Endothelial cell of hepatic sinusoid (primary cell): ENCODE measurements around the gene SHOX.

Source experiments
- in situ Hi-C: cut with HindIII; loops from 2 replicates; pipeline ENCODE4 v1.10.0; 2017; ENCODE audit warnings: low sequenced_read_pairs

Gene SHOX

DNA sequence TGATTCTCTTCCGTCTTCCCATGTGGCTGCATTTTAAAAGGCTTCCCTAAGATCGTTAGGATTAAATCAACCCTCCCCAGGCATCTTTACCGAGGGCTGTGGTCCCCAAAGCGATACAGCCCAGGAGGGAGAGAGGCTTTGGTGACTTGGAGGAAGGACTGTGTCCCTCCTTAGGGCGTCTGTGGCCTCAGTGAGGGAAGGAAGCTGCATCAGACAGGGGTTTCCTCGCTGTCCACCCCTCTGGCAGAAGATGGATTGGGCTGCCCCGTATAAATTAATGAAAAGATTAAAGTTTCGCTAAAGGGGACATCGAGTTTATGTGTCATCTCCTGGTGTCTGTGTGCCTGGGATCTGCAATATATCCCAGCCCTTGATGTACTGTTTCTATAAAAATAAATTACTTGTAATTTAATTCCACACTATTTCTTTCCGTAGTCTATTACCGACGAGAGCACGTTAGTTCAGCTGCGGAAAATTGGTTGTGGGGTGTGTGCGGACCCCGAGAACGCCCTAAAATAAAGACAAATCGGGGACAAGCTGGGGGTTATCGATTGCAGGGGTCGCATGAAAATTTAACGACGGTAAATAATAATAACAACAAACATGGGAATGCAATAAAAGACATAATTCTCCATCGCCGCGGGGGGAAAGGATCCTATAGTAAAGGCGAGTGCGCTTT, 6.5 kb downstream of the SHOX start:
- in situ Hi-C loops, result no loop called here

DNA sequence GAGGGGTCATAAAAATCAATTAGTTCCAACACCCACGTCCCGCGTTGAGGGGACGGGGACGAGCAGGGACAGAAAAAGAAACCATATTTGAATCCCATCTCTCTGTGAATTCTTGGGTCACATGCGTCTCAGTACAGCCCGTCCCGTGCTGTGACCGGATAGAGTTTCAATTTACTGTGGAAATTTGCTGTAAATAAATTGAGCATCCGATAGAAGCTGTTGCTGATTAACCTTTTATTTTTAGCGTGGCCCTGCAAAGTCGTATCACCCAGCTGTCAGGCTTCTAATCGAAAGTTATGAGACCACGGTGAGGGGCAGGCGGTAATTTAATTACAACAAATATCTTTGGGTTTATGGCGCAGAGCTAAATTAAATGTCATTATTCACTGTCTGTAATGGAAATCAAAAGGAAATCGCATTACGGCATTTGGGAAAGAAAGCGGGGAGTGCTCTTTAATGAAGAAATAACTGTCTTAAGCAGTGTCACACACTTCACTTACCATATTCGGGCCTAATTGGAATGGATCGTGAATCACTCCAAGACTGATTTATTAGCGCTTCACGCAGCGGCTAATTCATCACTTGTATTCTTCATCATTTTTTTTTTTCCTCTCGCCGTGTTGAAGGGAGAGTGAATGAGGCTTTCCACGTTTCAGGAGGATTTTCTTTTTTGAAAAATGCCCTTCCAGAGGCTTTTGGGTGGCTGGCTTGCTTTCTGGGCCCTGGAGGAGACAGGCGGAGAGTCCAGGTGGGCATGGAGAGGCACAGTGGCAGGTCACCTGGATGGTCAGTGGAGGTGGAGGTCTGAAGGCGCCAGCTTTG, 7.3 kb downstream of the SHOX start:
- in situ Hi-C loops, result no loop called here

DNA sequence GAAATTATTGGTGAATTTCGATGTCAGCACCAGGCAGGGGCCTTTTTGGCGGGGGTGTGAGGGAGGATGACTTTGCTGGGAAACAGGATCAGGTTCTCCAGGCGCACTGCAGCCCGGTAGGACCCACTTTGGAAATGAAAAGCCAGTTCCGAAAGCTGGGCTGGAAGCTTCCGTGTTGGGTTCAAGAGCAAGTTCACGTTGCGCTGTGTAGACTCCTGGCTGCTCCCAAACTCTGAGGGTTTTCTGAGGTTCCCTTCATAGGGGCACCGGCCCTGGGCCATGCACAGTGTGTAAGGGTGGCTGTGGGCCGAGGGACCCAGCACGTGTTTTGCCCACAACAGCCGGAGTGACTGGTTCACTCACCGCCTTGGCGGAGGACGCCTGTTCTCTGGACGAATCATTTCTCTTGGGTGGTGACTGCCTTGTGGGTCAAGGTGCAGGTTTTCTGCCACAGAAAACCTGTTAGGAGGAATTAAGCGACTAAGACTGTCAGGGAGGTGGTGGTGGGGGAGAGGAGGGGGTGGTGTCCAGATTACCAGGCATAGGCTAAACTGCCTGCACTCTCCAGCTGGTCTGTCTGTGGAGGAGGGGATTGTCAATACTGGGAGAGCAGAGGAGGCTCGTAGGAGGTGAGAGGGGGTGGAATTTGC, 8.0 kb downstream of the SHOX start:
- in situ Hi-C loops, result no loop called here

DNA sequence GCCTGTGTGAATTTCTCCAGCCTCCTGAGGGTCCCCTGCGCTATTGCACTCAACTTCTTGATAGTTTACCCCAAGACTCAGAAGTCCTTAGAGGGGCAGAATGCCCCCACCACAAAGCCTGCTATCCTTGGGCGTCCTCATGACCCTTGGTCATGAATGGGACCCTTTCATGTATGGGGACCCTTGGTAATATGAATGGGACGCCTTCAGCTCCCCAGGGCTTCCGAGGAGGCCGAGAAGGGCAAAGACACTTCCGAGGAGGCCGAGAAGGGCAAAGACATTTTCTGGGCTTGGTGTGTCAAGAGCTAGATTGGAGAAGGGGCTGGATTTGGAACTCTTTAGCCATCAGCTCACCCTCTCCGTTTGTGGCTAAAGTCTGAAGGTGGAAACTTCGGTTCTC, 8.6 kb downstream of the SHOX start:
- in situ Hi-C loops, result no loop called here

DNA sequence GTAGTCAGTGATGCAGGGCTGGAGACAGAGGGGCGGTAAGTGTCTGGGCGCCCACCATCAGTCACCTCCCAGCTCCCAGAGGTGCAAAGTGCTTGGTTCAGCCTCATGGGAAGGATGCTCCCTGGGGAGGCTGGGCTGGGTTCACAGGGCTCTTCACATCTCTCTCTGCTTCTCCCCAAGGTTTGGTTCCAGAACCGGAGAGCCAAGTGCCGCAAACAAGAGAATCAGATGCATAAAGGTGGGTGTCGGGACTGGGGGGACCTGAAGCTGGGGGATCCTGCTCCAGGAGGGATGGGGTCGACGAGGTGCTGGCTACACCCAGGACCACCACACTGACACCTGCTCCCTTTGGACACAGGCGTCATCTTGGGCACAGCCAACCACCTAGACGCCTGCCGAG, 10.1 kb downstream of the SHOX start:
- in situ Hi-C loops, result no loop called here

DNA sequence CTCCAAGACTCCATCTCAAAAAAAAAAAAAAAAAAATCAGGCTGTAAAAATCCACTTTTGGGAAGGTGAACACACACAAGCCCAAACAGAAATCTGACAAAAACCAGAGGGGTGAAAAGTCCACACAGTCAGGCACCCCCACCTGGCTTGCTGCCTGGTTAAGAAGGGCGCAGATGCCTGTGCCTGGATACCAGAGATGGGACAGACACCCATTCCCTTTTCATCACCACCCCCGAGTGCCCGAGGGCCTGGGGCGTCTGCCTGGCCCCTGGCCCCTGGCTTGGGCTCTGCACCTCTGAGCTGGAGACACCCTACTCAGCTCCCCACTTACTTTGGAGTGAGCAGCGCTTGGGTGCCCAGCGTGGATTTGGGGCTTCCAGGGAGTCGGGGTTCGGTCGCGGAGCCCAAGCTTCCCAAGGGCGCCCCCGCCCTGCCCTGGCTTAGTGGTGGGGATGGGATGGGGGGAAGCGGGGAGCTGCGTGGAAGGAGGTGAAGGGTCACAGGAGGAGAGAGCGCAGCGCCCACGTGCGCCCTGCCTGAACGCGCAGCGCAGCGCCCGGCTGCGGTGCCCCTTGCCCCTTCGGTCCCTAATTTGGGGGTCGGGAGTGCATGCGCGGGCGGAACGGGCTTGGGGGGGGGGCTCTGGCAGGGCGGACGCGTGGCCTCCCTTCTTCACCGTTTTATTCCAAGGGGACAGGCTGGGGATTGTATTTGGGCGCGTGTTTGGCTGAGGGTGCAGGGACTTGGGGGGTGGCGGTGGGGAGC, 11.3 kb downstream of the SHOX start:
- in situ Hi-C loops, result no loop called here

DNA sequence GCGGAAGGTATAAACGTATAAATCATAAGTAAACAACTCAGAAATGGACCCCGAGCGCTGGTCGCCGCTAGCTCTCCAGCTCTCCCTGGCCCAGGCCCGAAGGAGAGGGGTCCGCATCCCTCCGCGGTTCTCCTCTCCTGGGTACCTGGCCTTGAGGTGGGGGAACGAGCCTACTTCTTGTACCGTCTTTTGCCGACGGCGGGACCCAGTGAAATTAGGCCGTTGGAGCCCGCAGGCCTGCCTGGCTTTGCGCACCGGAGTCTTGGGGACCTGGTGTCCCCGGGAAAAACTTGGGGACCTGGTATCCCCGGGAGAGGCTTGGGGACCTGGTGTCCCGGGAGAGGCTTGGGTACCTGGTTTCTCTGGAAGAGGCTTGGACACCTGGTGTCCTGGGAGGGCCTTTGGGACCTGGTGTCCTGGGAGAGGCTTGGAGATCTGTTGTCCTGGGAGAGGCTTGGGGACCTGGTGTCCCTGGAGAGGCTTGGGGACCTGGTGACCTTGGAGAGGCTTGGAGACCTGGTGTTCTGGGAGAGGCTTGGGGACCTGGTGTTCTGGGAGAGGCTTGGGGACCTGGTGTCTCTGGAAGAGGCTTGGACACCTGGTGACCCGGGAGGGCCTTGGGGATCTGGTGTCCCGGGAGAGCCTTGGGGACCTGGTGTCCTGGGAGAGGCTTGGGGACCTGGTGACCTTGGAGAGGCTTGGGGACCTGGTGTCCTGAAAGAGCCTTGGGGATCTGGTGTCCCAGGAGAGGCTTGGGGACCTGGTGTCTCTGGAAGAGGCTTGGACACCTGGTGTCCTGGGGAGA, 12.0 kb downstream of the SHOX start:
- in situ Hi-C loops, result no loop called here

DNA sequence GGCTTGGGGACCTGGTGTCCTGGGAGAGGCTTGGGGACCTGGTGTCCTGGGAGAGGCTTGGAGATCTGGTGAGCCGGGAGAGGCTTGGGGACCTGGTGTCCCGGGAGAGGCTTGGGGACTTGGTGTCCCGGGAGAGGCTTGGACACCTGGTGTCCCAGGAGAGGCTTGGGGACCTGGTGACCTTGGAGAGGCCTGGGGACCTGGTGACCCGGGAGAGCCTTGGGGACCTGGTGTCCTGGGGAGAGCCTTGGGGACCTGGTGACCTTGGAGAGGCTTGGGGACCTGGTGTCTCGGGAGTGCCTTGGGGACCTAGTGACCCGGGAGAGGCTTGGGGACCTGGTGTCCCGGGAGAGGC, 12.6 kb downstream of the SHOX start:
- in situ Hi-C loops, result no loop called here

DNA sequence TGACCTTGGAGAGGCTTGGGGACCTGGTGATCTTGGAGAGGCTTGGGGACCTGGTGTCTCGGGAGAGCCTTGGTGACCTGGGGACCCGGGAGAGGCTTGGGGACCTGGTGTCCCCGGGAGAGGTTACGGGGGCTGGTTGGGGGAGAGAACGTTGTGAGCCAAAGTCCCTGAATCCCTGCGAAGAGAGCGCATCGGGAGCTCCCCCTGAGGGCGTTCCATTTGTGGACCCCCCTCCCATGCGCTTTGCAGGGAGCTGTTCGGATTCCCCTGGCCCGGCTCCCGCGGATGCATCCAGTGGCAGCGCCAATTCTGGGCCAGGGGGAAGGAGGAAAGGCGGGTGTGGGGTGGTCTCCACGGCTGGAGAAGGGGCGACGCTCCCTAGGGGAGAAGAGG, 13.3 kb downstream of the SHOX start:
- in situ Hi-C loops, result no loop called here

DNA sequence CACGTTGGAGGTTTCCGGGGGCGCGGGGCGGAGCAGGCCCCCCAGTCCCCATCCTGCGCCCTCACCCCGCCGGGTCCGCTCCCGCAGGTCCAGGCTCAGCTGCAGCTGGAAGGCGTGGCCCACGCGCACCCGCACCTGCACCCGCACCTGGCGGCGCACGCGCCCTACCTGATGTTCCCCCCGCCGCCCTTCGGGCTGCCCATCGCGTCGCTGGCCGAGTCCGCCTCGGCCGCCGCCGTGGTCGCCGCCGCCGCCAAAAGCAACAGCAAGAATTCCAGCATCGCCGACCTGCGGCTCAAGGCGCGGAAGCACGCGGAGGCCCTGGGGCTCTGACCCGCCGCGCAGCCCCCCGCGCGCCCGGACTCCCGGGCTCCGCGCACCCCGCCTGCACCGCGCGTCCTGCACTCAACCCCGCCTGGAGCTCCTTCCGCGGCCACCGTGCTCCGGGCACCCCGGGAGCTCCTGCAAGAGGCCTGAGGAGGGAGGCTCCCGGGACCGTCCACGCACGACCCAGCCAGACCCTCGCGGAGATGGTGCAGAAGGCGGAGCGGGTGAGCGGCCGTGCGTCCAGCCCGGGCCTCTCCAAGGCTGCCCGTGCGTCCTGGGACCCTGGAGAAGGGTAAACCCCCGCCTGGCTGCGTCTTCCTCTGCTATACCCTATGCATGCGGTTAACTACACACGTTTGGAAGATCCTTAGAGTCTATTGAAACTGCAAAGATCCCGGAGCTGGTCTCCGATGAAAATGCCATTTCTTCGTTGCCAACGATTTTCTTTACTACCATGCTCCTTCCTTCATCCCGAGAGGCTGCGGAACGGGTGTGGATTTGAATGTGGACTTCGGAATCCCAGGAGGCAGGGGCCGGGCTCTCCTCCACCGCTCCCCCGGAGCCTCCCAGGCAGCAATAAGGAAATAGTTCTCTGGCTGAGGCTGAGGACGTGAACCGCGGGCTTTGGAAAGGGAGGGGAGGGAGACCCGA, 14.0 kb downstream of the SHOX start:
- in situ Hi-C loops, result no loop called here

DNA sequence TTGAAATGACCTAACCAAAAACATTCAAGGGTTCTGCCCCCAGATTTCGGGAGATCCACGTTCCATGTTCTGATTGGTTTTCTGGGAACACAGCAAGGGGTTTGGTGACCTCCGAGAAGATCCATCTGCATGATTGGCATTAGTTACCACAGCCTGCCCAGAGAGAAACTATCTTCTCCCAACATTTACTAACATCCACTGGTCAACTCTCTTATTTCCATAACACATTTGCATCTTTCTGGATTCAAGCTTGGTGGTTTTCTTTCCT, 15.6 kb downstream of the SHOX start:
- in situ Hi-C loops, result no loop called here

DNA sequence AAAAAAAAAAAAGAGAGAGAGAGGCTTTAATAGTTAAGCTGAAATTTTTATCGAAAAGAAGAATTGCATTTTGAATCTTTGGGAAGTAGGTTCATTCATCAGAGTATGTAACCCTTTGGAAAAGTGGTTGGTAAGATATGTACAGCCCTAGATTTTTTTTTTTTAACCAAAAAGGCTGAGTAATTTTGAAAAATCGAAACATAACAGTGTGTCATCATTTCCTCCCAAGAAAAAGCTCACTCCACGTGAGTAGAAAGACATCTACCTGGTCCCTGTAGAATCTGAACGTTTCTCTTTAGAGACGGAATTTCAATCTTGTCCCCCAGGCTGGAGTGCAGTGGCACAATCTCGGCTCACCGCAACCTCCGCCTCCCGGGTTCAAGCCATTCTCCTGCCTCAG, 16.2 kb downstream of the SHOX start:
- in situ Hi-C loops, result no loop called here

DNA sequence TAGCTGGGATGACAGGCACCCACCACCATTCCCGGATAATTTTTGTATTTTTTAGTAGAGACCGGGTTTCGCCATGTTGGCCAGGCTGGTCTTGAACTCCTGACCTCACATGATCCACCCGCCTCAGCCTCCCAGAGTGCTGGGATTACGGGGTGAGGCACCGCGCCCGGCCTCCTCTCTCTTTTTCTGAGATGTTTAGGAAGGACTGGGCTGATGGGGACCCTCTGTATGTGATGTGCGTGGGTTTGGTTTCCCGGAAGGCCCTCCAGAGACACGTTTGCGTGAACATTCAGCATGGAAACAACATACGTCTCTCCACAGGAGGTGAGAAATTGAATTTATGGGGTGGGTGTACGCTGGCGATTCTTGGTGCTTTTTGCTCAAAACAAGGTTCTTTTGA, 18.6 kb downstream of the SHOX start:
- in situ Hi-C loops, result no loop called here

DNA sequence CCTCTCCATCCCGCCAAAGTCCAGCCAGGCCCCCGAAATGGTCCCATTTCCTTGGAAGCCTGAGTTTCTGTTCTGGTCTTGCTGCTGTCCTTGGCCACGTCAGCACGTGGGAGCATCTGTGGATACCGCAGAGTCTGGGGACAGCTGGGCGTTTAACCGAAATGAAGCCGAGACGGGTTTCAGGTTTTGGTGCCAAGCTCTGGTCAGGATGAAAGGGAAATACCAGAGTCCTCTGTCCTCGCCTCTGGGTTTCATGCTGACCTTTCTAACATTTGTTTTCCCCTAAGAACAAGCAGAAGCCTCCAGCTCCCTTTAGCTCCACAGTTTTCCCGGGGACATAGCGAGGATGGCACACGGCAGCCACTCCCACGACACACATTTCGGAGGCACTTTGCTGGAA, 19.7 kb downstream of the SHOX start:
- in situ Hi-C loops, result loop anchor here (5.0 kb wide), 1 partner anchor 47 kb away; no protein-coding TSS in a partner anchor

DNA sequence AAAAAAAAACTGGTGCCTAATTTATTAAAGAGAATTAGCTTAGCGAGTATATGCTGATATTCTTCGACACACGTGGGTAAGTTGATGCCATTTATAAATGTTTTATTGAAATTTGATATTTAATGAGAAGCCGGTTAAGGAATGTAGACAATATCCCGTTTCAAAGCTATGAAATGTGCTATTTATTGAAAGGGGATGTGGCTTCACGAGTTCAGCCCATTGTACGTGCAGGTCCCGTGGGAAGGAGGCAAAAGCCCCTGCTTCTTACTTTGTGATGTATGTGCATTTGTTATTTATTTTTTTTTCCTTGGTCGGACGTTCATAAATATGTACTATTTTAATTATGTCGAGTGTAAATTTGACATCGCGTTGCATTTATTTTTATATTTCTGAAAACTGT, 20.2 kb downstream of the SHOX start:
- in situ Hi-C loops, result loop anchor here (5.0 kb wide), 1 partner anchor 46 kb away; no protein-coding TSS in a partner anchor

DNA sequence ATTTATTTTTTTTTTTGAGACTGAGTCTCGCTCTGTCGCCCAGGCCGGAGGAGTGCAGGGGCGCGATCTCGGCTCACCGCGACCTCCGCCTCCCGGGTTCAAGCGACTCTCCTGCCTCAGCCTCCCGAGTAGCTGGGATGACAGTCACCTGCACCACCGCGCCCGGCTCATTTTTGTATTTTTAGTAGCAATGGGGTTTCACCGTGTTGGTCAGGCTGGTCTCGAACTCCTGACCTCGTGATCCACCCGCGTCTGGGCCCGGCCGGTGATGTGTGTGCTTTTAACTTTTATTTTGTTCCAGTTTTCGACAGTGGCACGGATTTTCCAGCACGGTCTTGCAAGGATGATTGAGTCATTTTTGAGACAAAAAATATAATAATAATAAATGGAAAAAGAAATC, 21.3 kb downstream of the SHOX start:
- in situ Hi-C loops, result loop anchor here (5.0 kb wide), 1 partner anchor 45 kb away; no protein-coding TSS in a partner anchor

DNA sequence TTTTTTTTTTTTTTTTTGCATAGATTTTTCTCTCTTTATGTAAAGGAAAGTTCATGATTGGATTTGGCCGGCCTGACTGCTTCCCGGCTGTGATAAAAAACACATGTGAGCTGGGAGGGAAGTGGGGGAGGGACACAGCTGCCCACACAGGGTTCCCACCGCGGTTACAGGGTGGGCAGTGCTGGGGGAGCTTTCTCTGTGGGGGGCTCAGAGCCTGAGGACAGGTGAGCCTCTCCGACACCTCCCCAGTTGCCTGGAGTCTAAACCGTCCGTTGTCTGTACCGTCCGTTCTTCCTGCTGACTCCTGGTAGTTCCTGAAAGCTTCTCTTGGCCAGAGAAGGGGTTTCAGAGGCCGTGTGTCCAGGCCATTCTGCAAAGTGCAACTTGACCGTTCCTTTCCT, 21.8 kb downstream of the SHOX start:
- in situ Hi-C loops, result loop anchor here (5.0 kb wide), 1 partner anchor 45 kb away; no protein-coding TSS in a partner anchor

DNA sequence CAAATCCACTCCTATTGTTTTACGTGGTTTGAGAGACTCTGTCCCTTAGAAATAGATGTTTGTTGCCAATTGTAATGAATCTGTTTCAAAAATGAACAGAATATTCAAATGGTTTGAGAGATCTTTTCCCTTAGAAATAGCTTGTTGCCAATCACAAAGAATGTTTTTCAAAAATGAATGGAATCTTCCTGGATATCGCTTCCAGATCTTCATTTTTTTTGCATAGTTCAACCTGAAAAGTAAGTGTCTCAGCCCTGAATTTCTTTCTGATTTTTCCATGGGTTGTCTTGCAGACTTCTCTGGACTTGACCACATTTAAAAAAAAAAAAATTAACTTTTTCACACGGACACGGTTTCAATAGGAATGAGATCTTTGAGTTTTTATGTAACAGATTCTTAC, 22.7 kb downstream of the SHOX start:
- in situ Hi-C loops, result loop anchor here (5.0 kb wide), 1 partner anchor 44 kb away; no protein-coding TSS in a partner anchor

DNA sequence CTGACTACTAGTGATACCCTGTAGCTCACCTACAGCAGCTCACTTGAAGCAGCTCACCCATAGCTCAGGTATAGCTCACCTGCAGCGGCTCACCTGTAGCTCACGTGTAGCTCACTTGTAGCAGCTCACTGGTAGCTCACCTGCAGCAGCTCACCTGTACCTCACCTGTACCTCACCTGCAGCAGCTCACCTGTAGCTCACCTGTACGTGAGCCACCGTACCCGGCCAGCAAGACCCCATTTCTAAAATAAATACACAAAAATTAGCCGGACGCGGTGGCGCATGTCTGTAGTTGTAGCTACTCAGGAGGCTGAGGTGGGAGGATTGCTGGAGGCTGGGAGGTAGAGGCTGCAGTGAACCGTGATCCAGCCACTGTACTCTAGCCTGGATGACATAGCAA, 30.6 kb downstream of the SHOX start:
- in situ Hi-C loops, result no loop called here
